Measurements from ENCODE around the gene MEN1.
A peak's percentile ranks its signal among the peaks of the same experiment; 100 is the strongest.

Gene MEN1

DNA sequence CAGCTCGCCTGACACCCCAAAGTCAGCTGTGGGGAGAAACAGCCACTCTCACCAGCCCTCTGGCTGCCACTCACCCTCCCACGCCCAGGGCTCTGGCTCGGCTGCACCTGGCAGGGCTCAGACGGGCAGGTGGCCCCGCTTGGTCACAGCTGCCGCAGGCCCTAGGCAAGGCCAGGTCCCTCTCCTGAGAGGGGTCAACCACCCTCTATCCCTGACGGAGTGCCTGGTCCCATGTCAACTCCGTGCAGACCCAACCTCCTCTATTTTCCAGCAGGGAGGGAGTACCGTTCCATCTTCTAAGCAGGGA is 9.2 kb downstream of the MEN1 start:
- DNase-seq: no peak

DNA sequence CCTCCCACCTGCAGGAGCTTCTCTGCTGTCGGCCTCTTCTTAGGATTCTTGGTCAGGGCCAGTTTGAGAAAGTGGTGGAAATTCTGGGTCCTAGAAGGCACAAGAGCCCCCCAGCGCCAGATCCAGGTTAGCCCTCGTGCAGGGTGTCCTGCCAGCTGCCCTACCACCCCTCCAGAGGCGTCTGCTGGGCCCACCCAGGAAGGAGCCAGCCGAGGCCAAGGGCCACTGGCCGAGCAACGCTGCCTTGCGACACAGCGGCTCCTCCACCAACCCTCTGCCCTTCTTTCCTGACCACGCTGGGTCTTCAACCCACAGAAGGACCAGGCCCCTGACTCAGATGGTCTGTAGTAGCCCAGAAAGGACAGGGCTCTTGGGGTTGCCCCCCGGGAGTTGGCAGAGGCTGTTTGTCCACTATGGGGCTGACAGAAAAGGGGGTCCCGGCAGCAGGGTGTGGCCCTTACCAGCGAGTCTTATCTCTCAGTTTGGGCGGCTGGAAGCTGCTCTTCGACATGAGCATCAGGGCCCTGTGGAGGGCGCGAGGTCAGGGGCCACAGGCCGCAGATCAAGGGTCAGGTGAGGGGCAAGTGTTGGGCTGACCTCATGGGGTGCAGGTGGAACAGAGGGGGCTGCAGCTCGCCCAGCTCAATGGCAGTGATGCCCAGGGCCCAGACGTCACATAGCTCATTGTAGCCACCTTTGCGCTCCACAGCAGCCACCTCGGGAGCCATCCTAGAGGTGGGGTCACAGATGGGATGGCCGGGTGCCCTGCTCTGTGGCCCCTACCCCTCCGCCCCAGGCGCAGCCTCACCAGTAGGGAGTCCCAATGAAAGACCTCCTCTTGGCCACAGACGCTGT is 9.8 kb downstream of the MEN1 start:
- no peak for DNase-seq

DNA sequence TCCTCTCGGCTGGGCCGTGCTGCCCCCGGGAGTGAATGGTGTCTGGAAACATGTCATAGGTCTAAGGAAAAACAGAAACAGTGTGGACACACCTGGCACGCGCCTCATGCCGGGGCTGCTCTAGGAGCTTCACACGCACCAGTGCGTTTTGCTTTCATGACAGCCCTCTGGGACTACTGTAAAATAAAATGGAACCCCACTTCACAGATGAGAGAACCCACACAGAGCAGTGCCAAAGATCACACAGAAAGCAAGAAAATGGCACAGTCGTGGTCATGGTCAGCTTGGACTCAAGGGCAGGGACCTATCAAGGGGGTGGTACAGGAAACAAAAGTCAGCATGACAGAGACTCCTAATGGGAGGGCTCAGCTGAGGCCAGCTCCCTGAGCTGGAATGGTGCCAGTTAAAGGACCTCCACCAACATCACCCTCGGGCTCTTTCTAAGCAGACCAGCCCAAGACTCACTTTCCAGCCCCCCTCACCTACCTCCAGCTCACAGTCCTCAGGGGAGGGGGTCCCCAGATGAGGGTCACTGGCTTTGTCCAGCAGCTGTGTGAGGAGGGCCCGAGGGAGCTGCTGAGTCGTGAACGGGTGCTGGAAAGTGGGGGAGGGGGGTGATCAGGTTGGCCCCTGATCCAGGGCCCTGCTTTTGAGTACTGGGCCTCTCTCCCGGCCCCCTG is 10.6 kb downstream of the MEN1 start:
- DNase-seq: no peak

- no peak for DNase-seq
Measured at GRCh38 chr11:64799256-64799622, 11.1 kb downstream of the MEN1 start.

GRCh38 chr11:64796757-64797541 is 13.4 kb downstream of the MEN1 start:
- no peak for DNase-seq

DNA sequence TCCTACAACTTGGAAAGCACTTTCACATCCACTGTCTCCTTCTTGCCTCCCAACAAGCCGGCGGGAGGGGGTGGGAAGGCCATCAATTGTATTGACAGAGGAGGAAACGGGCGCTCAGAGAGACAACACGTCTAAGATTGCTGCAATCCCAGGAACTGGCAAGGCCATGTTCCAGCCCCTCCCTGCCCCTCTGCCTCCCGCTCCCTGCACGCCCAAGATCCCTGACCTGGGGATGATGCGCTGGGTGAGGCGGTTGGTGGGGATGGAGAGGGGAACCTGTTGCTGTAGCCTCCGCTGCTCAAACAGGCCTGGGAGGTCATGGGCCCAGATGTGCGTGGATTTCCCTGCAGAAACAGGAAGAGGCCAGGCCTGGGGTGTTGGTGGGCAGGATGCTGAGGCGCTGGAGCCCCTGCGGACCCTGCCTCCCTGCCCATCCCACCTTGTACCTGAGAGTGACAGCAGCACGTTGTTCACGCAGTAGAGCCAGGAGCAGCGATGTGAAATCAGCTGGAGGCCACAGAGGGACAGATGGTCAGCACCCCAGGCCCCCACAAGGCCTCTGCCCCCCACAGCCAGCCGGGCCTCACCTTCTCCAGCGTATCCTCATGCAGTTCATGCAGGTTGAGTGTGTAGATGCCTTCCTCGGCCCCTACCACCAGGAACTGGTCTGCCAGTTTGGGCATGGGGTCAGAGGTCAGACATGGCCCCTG is 14.1 kb downstream of the MEN1 start:
- DNase-seq: no peak

GRCh38 chr11:64794526-64794925 is 15.8 kb downstream of the MEN1 start:
- DNase-seq: no peak

GRCh38 chr11:64793271-64794160 is 16.8 kb downstream of the MEN1 start:
- DNase-seq: no peak

DNA sequence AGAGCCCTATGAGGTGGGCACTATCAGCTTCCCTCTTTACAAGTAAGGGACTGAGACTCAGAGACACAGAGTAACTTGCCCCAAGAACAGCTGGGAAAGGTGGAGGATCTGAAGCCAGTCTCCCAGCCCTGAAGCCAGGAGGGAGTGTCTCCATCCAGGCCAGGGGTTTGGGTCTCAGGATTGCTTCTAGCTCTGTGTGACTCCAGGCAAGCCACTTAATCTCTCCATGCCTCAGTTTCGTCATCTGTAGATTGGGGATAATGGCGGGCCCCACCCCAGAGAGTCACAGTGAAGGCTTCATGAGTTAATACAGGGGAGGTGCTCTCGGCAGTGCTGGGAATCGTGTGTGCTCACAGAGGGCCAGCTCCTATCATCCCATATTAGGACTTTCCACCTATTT is 17.9 kb downstream of the MEN1 start:
- DNase-seq: no peak

GRCh38 chr11:64791781-64792291 is 18.5 kb downstream of the MEN1 start:
- DNase-seq: no peak

DNA sequence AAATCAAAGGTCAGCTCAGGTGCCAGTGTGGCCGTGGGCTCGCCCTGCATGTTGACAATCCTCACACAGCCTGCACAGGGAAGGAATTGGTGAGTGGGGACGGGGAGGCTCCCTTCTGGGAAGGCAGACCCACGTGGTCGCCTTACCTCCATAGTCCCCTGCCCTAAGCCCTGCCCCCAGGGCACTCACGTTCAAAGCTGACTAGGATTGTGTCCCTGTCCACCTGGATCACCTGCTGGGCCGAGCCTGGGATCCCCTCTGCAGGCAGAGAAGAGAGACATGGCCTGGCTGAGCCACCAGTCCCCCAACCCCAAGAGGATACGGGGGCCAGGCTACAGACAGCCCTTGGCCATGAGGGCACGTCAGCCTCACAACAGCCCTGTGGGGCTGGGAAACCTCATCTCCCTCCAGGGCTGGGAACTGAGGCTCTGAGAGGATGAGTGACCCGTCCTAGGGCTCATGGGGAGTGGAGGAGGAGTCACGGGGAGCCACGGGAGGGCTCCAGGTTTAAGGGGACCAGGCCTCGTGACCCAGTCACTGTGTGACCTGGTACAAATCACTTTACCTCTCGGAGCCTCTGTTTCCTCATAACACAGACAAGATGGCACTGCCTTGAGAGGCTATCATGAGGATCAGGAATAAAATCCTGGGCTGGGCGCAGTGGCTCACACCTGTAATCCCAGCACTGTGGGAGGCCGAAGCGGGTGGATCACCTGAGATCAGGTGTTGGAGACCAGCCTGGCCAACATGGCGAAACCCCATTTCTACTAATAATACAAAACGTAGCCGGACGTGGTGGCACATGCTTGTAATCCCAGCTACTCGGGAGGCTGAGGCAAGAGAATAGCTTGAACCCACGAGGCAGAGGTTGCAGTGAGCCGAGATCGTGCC is 19.9 kb downstream of the MEN1 start:
- no peak for DNase-seq

DNA sequence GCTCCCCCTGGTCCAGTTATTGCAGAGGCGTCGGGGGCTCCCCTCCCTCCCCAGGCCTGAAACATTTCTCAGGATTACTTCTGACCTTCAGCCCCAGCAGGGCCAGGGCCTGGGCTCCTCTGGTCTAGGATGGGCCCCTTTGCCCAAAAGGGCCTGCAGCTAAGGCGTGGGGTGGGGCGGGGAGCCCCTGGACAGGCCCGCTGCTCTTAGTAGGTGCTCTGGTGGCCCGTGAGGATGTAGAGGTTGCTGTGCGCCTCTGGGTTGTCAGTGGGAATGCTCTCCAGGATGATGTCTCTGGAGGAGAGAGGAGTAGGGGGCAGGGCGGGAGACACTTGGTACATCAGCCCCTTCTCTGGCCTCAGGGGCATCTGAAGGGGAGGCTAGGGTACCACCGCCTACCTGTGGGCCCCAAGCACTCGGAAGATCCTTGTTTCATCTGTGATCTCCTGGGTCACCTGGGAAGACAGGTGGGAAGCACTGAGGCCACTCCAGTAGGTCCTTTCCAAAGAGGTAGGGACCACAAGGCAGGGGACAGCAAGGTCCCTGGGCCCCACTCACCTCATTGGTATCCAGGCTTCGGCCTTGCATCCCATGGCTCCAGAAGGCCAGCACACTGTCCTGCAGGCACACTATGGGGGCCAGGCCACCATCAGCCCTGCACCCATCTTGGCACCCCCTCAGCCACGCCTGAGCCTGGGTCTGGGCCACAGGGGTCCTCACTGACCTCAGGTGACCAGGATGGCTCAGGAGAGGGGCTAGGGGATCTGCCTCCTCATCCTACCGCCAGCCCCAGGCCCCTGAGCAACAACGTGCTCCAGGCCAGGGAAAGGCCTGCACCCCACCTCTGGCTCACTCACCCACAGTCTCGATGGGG is 20.8 kb downstream of the MEN1 start:
- DNase-seq: no peak

- no peak for DNase-seq
Measured at GRCh38 chr11:64788321-64789215, 21.8 kb downstream of the MEN1 start.

- DNase-seq: peak; percentile 52
Measured at GRCh38 chr11:64787526-64788320, 22.6 kb downstream of the MEN1 start.

GRCh38 chr11:64786308-64786707 is 24.0 kb downstream of the MEN1 start:
- DNase-seq: no peak

DNA sequence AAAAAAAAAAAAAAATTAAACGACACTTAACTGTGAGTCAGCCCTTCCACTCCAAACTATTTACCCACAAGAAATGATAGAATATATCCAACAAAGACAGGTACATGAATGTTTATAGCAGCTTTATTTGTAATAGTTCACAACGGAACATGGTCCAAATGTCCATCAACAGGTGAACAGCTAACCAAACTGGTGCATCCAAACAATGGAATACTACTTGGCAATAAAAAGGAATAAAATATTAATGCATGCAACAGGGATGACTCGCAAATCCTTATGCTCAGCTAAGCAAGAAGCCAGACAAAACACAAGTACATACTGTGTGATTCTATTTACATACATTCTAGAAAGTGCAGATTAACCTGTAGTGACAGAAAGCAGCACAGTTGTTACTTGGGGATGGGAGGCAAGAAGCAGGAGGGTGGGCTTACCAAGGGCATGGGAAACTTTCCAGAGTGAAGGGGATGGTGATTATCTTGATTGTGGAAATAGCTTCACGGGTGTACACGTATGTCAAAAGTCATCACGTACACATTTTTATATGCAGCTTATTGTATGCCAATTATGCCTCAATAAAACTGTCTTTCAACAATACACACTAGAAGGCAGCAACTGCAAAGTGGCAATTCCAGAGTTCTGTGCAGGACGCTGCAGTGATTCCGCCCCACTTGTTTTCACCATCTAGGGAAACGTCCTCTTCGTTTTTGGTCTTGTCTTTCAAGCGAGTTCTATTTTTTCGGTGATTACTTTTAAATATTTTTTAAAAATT is 25.4 kb downstream of the MEN1 start:
- DNase-seq: no peak
